ENCODE results near the gene ATP5F1D. TPM values are rescaled to one million over a fixed set of nuclear protein-coding genes. Genes with fewer than 3 reads are reported as not detected.

ATP5F1D gene
- total and polyA plus RNA-seq, 2 experiments from 2014 or later, result 139 to 396 TPM

- Mint-ChIP-seq H3K27ac (no peak overlapping the region), H3K4me3 (no peak overlapping the region), H3K9me3 (no peaks in the 10 kb centered on the region), H3K4me1 (0 out of 3 replicates have a peak, but pooled peaks cover 2% of the 10 kb centered on the region), H3K36me3 (ENCODE audit: low read depth) (no peaks in the 10 kb centered on the region), H3K27me3 (ENCODE audit: insufficient read depth, low read depth, poor library complexity) (peaks cover 8% of the 10 kb centered on the region)
- H3K9me2 ChIP-seq (ENCODE audit: insufficient read depth), result no peaks in the 10 kb centered on the region
- no peak overlapping the region for H3K4me3 ChIP-seq
- peaks cover 10% of the 10 kb centered on the region; the same call in 1 of the 2 replicates for H3F3A ChIP-seq (replicated peaks; ENCODE audit: low read depth)
- no peaks in the 10 kb centered on the region for H4K20me1 ChIP-seq (replicated peaks; ENCODE audit: insufficient read depth)
- H3K36me3 ChIP-seq (ENCODE audit: insufficient read depth), result no peaks in the 10 kb centered on the region
- TF ChIP-seq EZH2 (IDR thresholded peaks at IDR 0.05; ENCODE audit: low read depth, unreplicated experiment) (no peak), CREB1 (CRISPR knock-in tag; IDR thresholded peaks at IDR 0.05; ENCODE audit: low read depth) (no peak), ZNF462 (CRISPR knock-in tag; IDR thresholded peaks at IDR 0.05) (no peak), CTCF (conservative IDR thresholded peaks at IDR 0.05; ENCODE audit: low read depth in 2 of 2) (no peak), ETS1 (IDR thresholded peaks at IDR 0.05) (no peak), STAT1 (IDR thresholded peaks at IDR 0.05; ENCODE audit: unreplicated experiment) (no peak), POLR2AphosphoS5 (IDR thresholded peaks at IDR 0.05; ENCODE audit: low read depth) (no peak), EZH2phosphoT487 (IDR thresholded peaks at IDR 0.05; ENCODE audit: unreplicated experiment) (no peak), REST (IDR thresholded peaks at IDR 0.05; ENCODE audit: unreplicated experiment) (no peak), ZNF331 (CRISPR knock-in tag; IDR thresholded peaks at IDR 0.05; ENCODE audit: low read depth) (no peak), JUNB (IDR thresholded peaks at IDR 0.05; ENCODE audit: unreplicated experiment) (no peak)
- no peak for ATAC-seq
- no peak overlapping the region for H2AFZ ChIP-seq
- peaks cover 5% of the 10 kb centered on the region; the same call in 1 of the 2 replicates for H3K27me3 ChIP-seq (ENCODE audit: insufficient read depth)
- no peak overlapping the region for H3K4me2 ChIP-seq
- H3K4me1 ChIP-seq (ENCODE audit: insufficient read depth), result no peaks in the 10 kb centered on the region
- no peaks in the 10 kb centered on the region for H3K79me2 ChIP-seq (replicated peaks; ENCODE audit: insufficient read depth)
- no peak for DNase-seq (ENCODE audit: low spot score)
- no peak overlapping the region for H3K27ac ChIP-seq (ENCODE audit: low read depth)
Measured at GRCh38 chr19:1291761-1292418, 50.3 kb downstream of the ATP5F1D start.

Measured in GM23338 (cell line).